ENCODE measurements around the gene PRPF19. TPM values are rescaled to one million over a fixed set of nuclear protein-coding genes. Genes with fewer than 3 reads are reported as not detected.

Gene PRPF19
- total and polyA plus RNA-seq, 2 of the 8 experiments (the other 6 are each of a cell fraction or from before 2014, with no cell fraction given) = 107 to 141 TPM

GRCh38 chr11:60938500-60938899 lies 32.1 kb upstream of the PRPF19 start:
- Histone ChIP-seq H3K79me1 (ENCODE audit: low read depth, low read length) (no peaks in the 10 kb centered on the region), H3K36me3 (ENCODE audit: control insufficient read depth in 2 of 4, insufficient read depth in 4 of 4, low read length in 3 of 4) (peaks cover 0 to 16% (median 5%) of the 10 kb centered on the region in 4 experiments; a peak in 5 of 8 replicates), H3K4ac (replicated peaks; ENCODE audit: insufficient read length, low read depth, low read length) (no peak overlapping the region), H3K23me2 (ENCODE audit: low read depth, low read length) (no peaks in the 10 kb centered on the region), H2BK15ac (ENCODE audit: low read length) (no peak overlapping the region), H3K27ac (ENCODE audit: low read depth, low read length) (no peak overlapping the region), H2BK5ac (ENCODE audit: low read depth, low read length) (no peak overlapping the region), H2BK120ac (replicated peaks; ENCODE audit: low read depth, low read length) (no peak overlapping the region), H3K27me3 (replicated peaks in 1 of 4; ENCODE audit: control insufficient read depth in 3 of 4, extremely low read depth in 1 of 4, insufficient read depth in 3 of 4, low read length in 3 of 4) (no peaks in the 10 kb centered on the region), H3K9me3 (ENCODE audit: insufficient read depth in 2 of 2, low read depth in 1 of 2, low read length in 1 of 2) (no peaks in the 10 kb centered on the region), H3K4me2 (ENCODE audit: insufficient read depth in 1 of 2, low read depth in 2 of 2, low read length in 2 of 2) (no peak overlapping the region), H4K8ac (ENCODE audit: extremely low read depth, insufficient read depth, low read length) (no peak overlapping the region), H3K18ac (ENCODE audit: extremely low read depth, low read length) (no peak overlapping the region), H3K23ac (ENCODE audit: insufficient read length) (no peak overlapping the region), H2BK20ac (ENCODE audit: low read length) (no peak overlapping the region), H3K14ac (ENCODE audit: insufficient read length) (no peak overlapping the region), H2AK5ac (ENCODE audit: low read depth, low read length) (no peak overlapping the region), H2AFZ (ENCODE audit: low read length) (no peak overlapping the region), H3K9ac (replicated peaks in 1 of 4; ENCODE audit: extremely low read depth in 1 of 4, low read depth in 3 of 4, low read length in 3 of 4) (no peak overlapping the region), H3K4me3 (ENCODE audit: extremely low read depth in 1 of 4, insufficient read depth in 2 of 4, low read depth in 3 of 4, low read length in 4 of 4) (no peak overlapping the region), H4K20me1 (replicated peaks in 1 of 2; ENCODE audit: control insufficient read depth in 1 of 2, insufficient read depth in 2 of 2, low read length in 2 of 2) (peaks cover 3 to 5% of the 10 kb centered on the region in 2 experiments), H2BK12ac (ENCODE audit: low read depth, low read length) (no peak overlapping the region), H3K4me1 (replicated peaks in 1 of 4; ENCODE audit: control insufficient read depth in 3 of 4, insufficient read depth in 4 of 4, low read length in 3 of 4) (no peaks in the 10 kb centered on the region; a peak in 2 of 7 replicates), H4K5ac (ENCODE audit: insufficient read length, low read depth, low read length) (no peak overlapping the region), H3K79me2 (ENCODE audit: control insufficient read depth in 1 of 2, insufficient read depth in 2 of 2, low read length in 2 of 2) (no peaks in the 10 kb centered on the region), H3K56ac (replicated peaks; ENCODE audit: insufficient read length, low read depth, low read length) (no peak overlapping the region), H4K91ac (replicated peaks; ENCODE audit: insufficient read length, low read length) (no peak overlapping the region)
- DNase-seq (ENCODE audit: low read depth in 1 of 2, low spot score in 2 of 2) = no peak
- 77% methylated on average over 9 of the region's 9 CpGs; no CpG with 5 or more reads in 1 of the 2 experiments for WGBS, 2 experiments (ENCODE audit: extremely low coverage in 1 of 2, insufficient coverage in 1 of 2, insufficient read length in 1 of 2, insufficient replicate concordance in 2 of 2, low coverage in 1 of 2, low lambda C conversion rate in 2 of 2, missing lambda C conversion rate in 1 of 2)
- POLR2A ChIA-PET (ENCODE audit: partially characterized antibody) = interaction anchor here (1.3 kb wide), 1 partner anchor 23 kb away, joined by 3 read pairs; no protein-coding TSS in a partner anchor
- CTCF ChIA-PET (ENCODE audit: partially characterized antibody) = interaction anchor here (1.2 to 1.4 kb wide), 2 partner anchors 10 to 24 kb away, joined by 3 to 4 read pairs; no protein-coding TSS in a partner anchor
- no peak for FAIRE-seq
- no peak for TF ChIP-seq TCF12 (IDR thresholded peaks at IDR 0.05; ENCODE audit: low read depth, low read length)
